Sigmoid colon (tissue), 7 donors: ENCODE results near the gene TM2D3. TPM values are rescaled to one million over a fixed set of nuclear protein-coding genes. Genes with fewer than 3 reads are reported as not detected.

ENCODE experiments used
- DNase-seq: peaks from one replicate; pipeline ENCODE4 v3.0.0-alpha.2; 2019
- H3K27ac ChIP-seq, 4 donors: fragments of 200-600 bp; sonication (generic); one replicate each; pipeline ENCODE4 v1.5.1; 2016 to 2019; ENCODE audit warnings: mild to moderate bottlenecking in 1 of 4
- H3K27me3 ChIP-seq, 3 donors: fragments of 200-600 bp; sonication (generic); one replicate each; pipeline ENCODE4 v1.5.1; 2019; ENCODE audit warnings: mild to moderate bottlenecking in 1 of 3
- H3K36me3 ChIP-seq, 4 donors: fragments of 200-600 bp; sonication (generic); one replicate each; pipeline ENCODE4 v1.5.1; 2016 to 2019
- H3K4me1 ChIP-seq, 4 donors: fragments of 200-600 bp; sonication (generic); one replicate each; pipeline ENCODE4 v1.5.1; 2017 to 2019
- H3K4me3 ChIP-seq, 4 donors: fragments of 200-600 bp; sonication (generic); one replicate each; pipeline ENCODE4 v1.5.1; 2017 to 2019; ENCODE audit warnings: mild to moderate bottlenecking in 2 of 4, moderate library complexity in 1 of 4
- H3K9me3 ChIP-seq, 4 donors: fragments of 200-600 bp in 3 of 4; sonication (generic) in 3 of 4; one replicate each; pipeline versions ENCODE4 v1.5.1 to v1.6.1; 2013 to 2019
- CTCF ChIP-seq, 4 experiments: fragments of 450-650 bp in 3 of 4; fragments of 200-600 bp in 1 of 4; IDR thresholded peaks; one replicate each; pipeline ENCODE4 v1.5.1; 2016 to 2019; ENCODE audit warnings: antibody characterized with exemption in 4 of 4, mild to moderate bottlenecking in 3 of 4, moderate library complexity in 2 of 4
- EP300 ChIP-seq, 4 donors: sonication (generic); formaldehyde crosslinking; IDR thresholded peaks; one replicate each; pipeline ENCODE4 v1.6.1; 2017; ENCODE audit warnings: antibody characterized with exemption in 4 of 4
- POLR2A ChIP-seq, 2 donors: fragments of 450-650 bp; IDR thresholded peaks; one replicate each; pipeline ENCODE4 v1.6.1; 2016; ENCODE audit warnings: antibody characterized with exemption in 2 of 2, mild to moderate bottlenecking in 2 of 2, moderate library complexity in 2 of 2
- POLR2AphosphoS5 ChIP-seq, 4 donors: sonication (generic); formaldehyde crosslinking; IDR thresholded peaks; one replicate each; pipeline ENCODE4 v1.6.1; 2017; ENCODE audit warnings: antibody characterized with exemption in 4 of 4
- WGBS, 2 donors: extraction: QIAGEN DNeasy Blood & Tissue Kit; methylation state at CpG; one replicate each; pipeline ENCODE4 v1.1.7; 2013; 5-methylcytosine and 5-hydroxymethylcytosine counted together
- intact Hi-C: fragments of 100-400 bp; cut with DNase I; formaldehyde crosslinking; loops from one replicate; pipeline ENCODE4 v1.15.1; 2023
- polyA plus RNA-seq, 3 donors: library from polyadenylated mRNA; stranded (reverse); fragments of 200-250 nt; gene quantifications; one replicate each; pipeline ENCODE4 v1.2.3, GENCODE V29; 2013
- total RNA-seq, 4 donors: library from RNA; depleted of rRNA; stranded (reverse); fragments of >200 nt; gene quantifications; one replicate each; pipeline ENCODE4 v1.1.0, GENCODE V29; 2016
- donor health status: healthy with polysubstance abuse.
- donor health status: Bipolar disorder and iron deficiency.
- donor health status: healthy.

The TM2D3 gene
- total and polyA plus RNA-seq, 7 donors = 17.1 to 61.4 (median 49.3) TPM

- H3K4me1 ChIP-seq = peaks cover 0 to 8% (median 3%) of the 10 kb centered on the region in 4 donors
- no peaks in the 10 kb centered on the region for H3K27me3 ChIP-seq
- intact Hi-C loops = no loop called here
- H3K27ac ChIP-seq = no peak overlapping the region
- 82 to 85% methylated on average over 4 of the region's 4 CpGs for WGBS, 2 donors
- no peak overlapping the region for H3K4me3 ChIP-seq
- no peak for DNase-seq
- H3K9me3 ChIP-seq = no peaks in the 10 kb centered on the region
- peaks cover 0 to 66% (median 23%) of the 10 kb centered on the region in 4 donors for H3K36me3 ChIP-seq
- no peak for TF ChIP-seq EP300 (IDR thresholded peaks at IDR 0.05)
- TF ChIP-seq POLR2A (IDR thresholded peaks at IDR 0.05) = no peak
- no peak for TF ChIP-seq POLR2AphosphoS5 (IDR thresholded peaks at IDR 0.05)
Measured at GRCh38 chr15:101692801-101693598, 40.8 kb upstream of the TM2D3 start.

- peaks cover 0 to 35% (median 11%) of the 10 kb centered on the region in 4 donors for H3K36me3 ChIP-seq
- TF ChIP-seq EP300 (IDR thresholded peaks at IDR 0.05) = no peak
- TF ChIP-seq CTCF (IDR thresholded peaks at IDR 0.05) = no peak
- no peak overlapping the region for H3K4me3 ChIP-seq
- intact Hi-C loops = no loop called here
- H3K9me3 ChIP-seq = no peaks in the 10 kb centered on the region
- 93 to 97% methylated on average over 6 of the region's 6 CpGs for WGBS, 2 donors
- H3K27me3 ChIP-seq = no peaks in the 10 kb centered on the region
- H3K4me1 ChIP-seq = peaks cover 0 to 36% (median 23%) of the 10 kb centered on the region in 4 donors
- DNase-seq = no peak
- no peak overlapping the region for H3K27ac ChIP-seq
Measured at GRCh38 chr15:101689901-101690300, 37.7 kb upstream of the TM2D3 start.

GRCh38 chr15:101686718-101687117 is 34.5 kb upstream of the TM2D3 start:
- H3K4me1 ChIP-seq = peaks cover 0 to 42% (median 28%) of the 10 kb centered on the region in 4 donors
- H3K36me3 ChIP-seq = peaks cover 0 to 30% (median 2%) of the 10 kb centered on the region in 4 donors
- H3K27me3 ChIP-seq = no peaks in the 10 kb centered on the region
- intact Hi-C loops = no loop called here
- H3K27ac ChIP-seq = peak overlapping the region in 1 of 4 donors; percentile 67
- no peak overlapping the region for H3K4me3 ChIP-seq
- WGBS, 2 donors = 88 to 92% methylated on average over 2 of the region's 2 CpGs
- no peak for DNase-seq
- no peaks in the 10 kb centered on the region for H3K9me3 ChIP-seq
- TF ChIP-seq EP300 (IDR thresholded peaks at IDR 0.05) (no peak), POLR2AphosphoS5 (IDR thresholded peaks at IDR 0.05) (no peak), POLR2A (IDR thresholded peaks at IDR 0.05) (no peak), CTCF (IDR thresholded peaks at IDR 0.05) (no peak)

GRCh38 chr15:101684877-101685276 is 32.7 kb upstream of the TM2D3 start:
- whole genome bisulfite sequencing, 2 donors = 91 to 94% methylated on average over 3 of the region's 3 CpGs
- Histone ChIP-seq H3K4me1 (peaks cover 0 to 42% (median 28%) of the 10 kb centered on the region in 4 donors), H3K27me3 (no peaks in the 10 kb centered on the region), H3K4me3 (no peak overlapping the region), H3K36me3 (peaks cover 0 to 32% (median 2%) of the 10 kb centered on the region in 4 donors), H3K9me3 (no peaks in the 10 kb centered on the region), H3K27ac (peak overlapping the region in 3 of 4 donors; percentile 14 to 67 (median 62))
- no peak for DNase-seq
- intact Hi-C loops = no loop called here
- TF ChIP-seq EP300 (IDR thresholded peaks at IDR 0.05) = no peak
- TF ChIP-seq POLR2A (IDR thresholded peaks at IDR 0.05) = no peak
- TF ChIP-seq POLR2AphosphoS5 (IDR thresholded peaks at IDR 0.05) = no peak
- TF ChIP-seq CTCF (IDR thresholded peaks at IDR 0.05) = no peak

GRCh38 chr15:101684384-101684783 is 32.2 kb upstream of the TM2D3 start:
- intact Hi-C loops = no loop called here
- H3K4me1 ChIP-seq = peaks cover 0 to 42% (median 28%) of the 10 kb centered on the region in 4 donors
- peak overlapping the region in 3 of 4 donors; percentile 14 to 67 (median 62) for H3K27ac ChIP-seq
- WGBS, 2 donors = 30 to 59% methylated on average over 1 of the region's 1 CpG
- H3K36me3 ChIP-seq = peaks cover 0 to 37% (median 2%) of the 10 kb centered on the region in 4 donors
- no peak for DNase-seq
- H3K9me3 ChIP-seq = no peaks in the 10 kb centered on the region
- no peak overlapping the region for H3K4me3 ChIP-seq
- TF ChIP-seq EP300 (IDR thresholded peaks at IDR 0.05) = peak in 2 of 4 donors; percentile 62 to 66
- TF ChIP-seq POLR2AphosphoS5 (IDR thresholded peaks at IDR 0.05) = peak in 3 of 4 donors; percentile 83 to 90 (median 88)
- TF ChIP-seq POLR2A (IDR thresholded peaks at IDR 0.05) = no peak
- no peaks in the 10 kb centered on the region for H3K27me3 ChIP-seq
